Thoracic aorta (tissue), 2 donors: ENCODE data around the gene HEATR5A. TPM values are rescaled to one million over a fixed set of nuclear protein-coding genes. Genes with fewer than 3 reads are reported as not detected.
"Not testable (repeated sequence)": the region's sequence is repeated elsewhere in the genome, so short reads cannot be mapped to it uniquely, and the experiment has no call there.

Experiments
- ATAC-seq: fragments of 150-250 bp; one replicate; pipeline ENCODE4 v1.8.0; 2017; ENCODE audit warnings: low read depth; ENCODE audit not compliant: insufficient number of reproducible peaks, low FRiP score
- DNase-seq: peaks from one replicate; pipeline ENCODE4 v3.0.0-alpha.2; 2020; ENCODE audit warnings: low spot score
- H3K27ac ChIP-seq, 2 donors: fragments of 200-600 bp; sonication (generic); 1 replicate in 1 of 2; 2 replicates in 1 of 2; pipeline ENCODE4 v1.5.1; 2016; ENCODE audit warnings: mild to moderate bottlenecking in 2 of 2, moderate library complexity in 2 of 2
- H3K27me3 ChIP-seq: fragments of 200-600 bp; sonication (generic); replicated peaks from 2 replicates; pipeline ENCODE4 v1.6.0; 2016; ENCODE audit warnings: mild to moderate bottlenecking; ENCODE audit not compliant: insufficient read depth
- H3K36me3 ChIP-seq: fragments of 200-600 bp; sonication (generic); one replicate; pipeline ENCODE4 v1.5.1; 2016
- H3K4me1 ChIP-seq, 2 donors: fragments of 200-600 bp; sonication (generic); 1 replicate in 1 of 2; 2 replicates in 1 of 2; pipeline versions ENCODE4 v1.5.1 to v1.6.0; 2016; ENCODE audit warnings: low read depth in 2 of 2, mild to moderate bottlenecking in 1 of 2; ENCODE audit not compliant: control insufficient read depth in 1 of 2
- H3K4me3 ChIP-seq: fragments of 200-600 bp; sonication (generic); 2 replicates; pipeline ENCODE4 v1.5.1; 2016; ENCODE audit warnings: mild to moderate bottlenecking
- H3K9me3 ChIP-seq: fragments of 200-600 bp; sonication (generic); 2 replicates; pipeline ENCODE4 v1.5.1; 2016
- total RNA-seq, 2 donors: library from RNA; depleted of rRNA; stranded (reverse); fragments of >200 nt; gene quantifications; one replicate each; pipeline versions ENCODE4 v1.1.0 to v1.2.3, GENCODE V29; 2016
- TF ChIP-seq, protein P1 (sequence below): fragments of 200-600 bp; sonication (generic); IDR thresholded peaks from one replicate; pipeline ENCODE4 v1.5.1; 2019; ENCODE audit warnings: antibody characterized with exemption

The HEATR5A gene
- total RNA-seq, 2 donors from 2014 or later, result 39.1 to 43.6 TPM

DNA sequence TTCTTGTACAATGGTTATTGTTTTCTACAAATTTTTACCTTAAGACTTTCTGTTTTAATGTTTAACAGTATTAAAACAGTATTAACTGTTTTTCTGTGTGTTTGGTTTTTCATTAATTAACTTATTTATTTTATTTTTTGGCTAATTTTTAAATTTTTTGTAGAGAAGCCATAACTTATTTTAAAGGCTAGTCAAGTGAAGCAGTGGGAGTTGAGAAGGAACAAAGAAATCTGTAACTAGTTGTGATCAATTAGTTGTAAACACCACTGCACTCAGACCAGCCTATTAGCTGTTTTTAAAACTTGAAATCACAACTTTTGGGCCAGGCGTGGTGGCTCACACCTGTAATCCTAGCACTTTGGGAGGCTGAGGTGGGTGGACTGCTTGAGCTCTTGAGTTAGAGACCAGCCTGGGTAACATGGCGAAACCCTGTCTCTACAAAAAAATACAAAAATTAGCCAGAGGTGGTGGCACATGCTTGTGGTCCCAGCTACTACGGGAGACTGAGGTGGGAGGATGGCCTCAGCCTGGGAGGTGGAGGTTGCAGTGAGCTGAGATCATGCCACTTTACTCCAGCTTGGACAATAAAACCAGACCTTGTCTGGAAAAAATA is 161.8 kb downstream of the HEATR5A start:
- ATAC-seq (no peak), DNase-seq (no peak)
- TF ChIP-seq, protein P1, sequence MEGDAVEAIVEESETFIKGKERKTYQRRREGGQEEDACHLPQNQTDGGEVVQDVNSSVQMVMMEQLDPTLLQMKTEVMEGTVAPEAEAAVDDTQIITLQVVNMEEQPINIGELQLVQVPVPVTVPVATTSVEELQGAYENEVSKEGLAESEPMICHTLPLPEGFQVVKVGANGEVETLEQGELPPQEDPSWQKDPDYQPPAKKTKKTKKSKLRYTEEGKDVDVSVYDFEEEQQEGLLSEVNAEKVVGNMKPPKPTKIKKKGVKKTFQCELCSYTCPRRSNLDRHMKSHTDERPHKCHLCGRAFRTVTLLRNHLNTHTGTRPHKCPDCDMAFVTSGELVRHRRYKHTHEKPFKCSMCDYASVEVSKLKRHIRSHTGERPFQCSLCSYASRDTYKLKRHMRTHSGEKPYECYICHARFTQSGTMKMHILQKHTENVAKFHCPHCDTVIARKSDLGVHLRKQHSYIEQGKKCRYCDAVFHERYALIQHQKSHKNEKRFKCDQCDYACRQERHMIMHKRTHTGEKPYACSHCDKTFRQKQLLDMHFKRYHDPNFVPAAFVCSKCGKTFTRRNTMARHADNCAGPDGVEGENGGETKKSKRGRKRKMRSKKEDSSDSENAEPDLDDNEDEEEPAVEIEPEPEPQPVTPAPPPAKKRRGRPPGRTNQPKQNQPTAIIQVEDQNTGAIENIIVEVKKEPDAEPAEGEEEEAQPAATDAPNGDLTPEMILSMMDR, result no peak
- Histone ChIP-seq H3K9me3 (no peaks in the 10 kb centered on the region), H3K36me3 (no peaks in the 10 kb centered on the region), H3K27me3 (no peaks in the 10 kb centered on the region), H3K27ac (no peak overlapping the region), H3K4me3 (no peak overlapping the region), H3K4me1 (peaks cover 3 to 19% of the 10 kb centered on the region in 2 donors)

DNA sequence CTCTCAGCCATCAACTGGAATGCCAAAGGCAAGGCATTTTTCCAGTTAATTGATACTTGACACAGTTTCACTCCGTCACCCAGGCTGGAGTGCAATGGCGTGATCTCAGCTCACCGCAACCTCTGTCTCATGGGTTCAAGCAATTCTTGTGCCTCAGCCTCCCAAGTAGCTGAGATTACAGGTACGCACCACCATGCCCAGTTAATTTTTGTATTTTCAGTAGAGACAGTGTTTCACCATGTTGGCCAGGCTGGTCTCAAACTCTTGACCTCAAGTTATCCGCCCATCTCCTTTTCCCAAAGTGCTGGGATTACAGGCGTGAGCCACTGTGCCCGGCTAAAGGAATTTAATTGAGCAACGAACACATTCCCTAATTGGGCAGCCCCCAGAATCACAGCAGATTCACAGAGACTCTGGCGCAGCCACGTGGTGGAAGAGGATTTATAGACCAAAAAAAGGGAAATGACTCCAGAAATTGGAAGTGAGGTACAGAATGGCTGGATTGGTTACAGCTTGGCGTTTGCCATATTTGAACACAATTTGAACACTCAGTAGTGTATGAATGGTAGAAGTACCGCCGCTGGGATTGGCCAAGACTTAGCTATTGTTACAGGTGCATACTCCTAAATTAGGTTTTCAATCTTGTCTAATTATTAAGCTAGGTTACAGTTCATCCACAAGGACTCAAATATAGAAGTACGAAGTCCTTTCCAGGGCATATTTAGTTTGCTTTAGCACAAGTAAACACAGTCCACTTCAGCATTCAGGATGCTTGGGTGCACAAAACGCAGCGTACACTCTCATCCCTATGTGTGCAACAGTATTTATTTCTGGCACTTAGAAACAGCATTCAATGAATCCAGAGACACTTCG is 162.6 kb downstream of the HEATR5A start:
- DNase-seq, H3K36me3 ChIP-seq, H3K27me3 ChIP-seq, H3K27ac ChIP-seq, ATAC-seq, H3K4me3 ChIP-seq, H3K9me3 ChIP-seq: not testable (repeated sequence)
- H3K4me1 ChIP-seq, result peaks cover 0 to 12% of the 10 kb centered on the region in 2 donors

DNA sequence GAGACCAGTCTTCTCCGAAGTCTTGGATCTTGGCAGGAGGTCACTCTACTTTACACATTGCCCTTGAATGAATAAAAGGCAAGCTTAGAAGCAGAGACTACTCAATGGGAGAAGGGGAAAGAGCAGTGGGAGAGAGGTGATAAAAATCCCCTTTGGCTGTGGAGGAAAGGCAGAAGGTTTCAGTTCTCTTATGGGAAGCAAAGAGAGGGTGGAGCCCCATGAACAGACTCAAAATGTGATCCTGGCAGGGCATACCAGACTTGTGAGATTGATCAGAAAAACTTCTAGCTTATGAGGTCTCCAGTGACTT is 163.2 kb downstream of the HEATR5A start:
- no peaks in the 10 kb centered on the region for H3K27me3 ChIP-seq
- no peak overlapping the region for H3K4me3 ChIP-seq

DNA sequence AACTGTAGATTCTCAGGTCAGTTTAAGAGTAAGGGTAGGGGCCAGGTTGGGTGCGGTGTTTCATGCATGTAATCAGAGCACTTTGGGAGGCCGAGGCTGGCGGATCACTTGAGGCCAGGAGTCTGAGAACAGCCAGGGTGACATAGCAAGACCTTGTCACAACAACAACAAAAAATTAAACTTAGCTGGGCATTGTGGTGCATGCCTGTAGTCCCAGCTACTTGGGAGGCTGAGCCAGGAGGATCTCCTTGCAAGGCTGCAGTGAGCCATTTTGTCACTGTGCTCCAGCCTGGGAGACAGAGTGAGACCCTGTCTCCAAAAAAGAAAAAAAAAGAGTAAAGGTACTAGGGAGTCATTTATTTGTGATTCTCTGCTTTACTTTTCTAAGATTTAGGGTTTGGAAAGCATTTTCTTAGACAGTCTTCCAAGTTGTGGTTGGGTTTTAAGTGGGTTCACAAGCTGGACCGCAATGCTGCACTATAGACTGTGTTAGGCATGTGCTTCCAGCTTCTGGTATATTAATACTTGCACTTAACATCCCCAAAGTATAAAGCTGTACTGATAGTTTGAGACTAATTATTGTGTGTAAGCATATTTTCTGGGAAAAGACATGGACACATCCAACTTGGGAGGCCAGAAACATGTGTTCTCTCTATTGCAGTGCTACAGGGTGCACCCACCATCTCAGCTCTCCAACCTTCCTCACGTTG is 163.7 kb downstream of the HEATR5A start:
- ATAC-seq, result no peak
- Histone ChIP-seq H3K9me3 (no peaks in the 10 kb centered on the region), H3K4me1 (peaks cover 0 to under 1% of the 10 kb centered on the region in 2 donors), H3K27ac (no peak overlapping the region), H3K27me3 (no peaks in the 10 kb centered on the region), H3K4me3 (no peak overlapping the region), H3K36me3 (no peaks in the 10 kb centered on the region)
- no peak for DNase-seq
- TF ChIP-seq, protein P1, result no peak

More for the DNA sequence above, 163.2 kb downstream of the HEATR5A start:
- TF ChIP-seq, protein P1, result no peak
- DNase-seq (no peak), ATAC-seq (no peak)
- H3K9me3 ChIP-seq, result no peaks in the 10 kb centered on the region
- no peak overlapping the region for H3K27ac ChIP-seq
- H3K4me1 ChIP-seq, result peaks cover 0 to 6% of the 10 kb centered on the region in 2 donors
- no peaks in the 10 kb centered on the region for H3K36me3 ChIP-seq

DNA sequence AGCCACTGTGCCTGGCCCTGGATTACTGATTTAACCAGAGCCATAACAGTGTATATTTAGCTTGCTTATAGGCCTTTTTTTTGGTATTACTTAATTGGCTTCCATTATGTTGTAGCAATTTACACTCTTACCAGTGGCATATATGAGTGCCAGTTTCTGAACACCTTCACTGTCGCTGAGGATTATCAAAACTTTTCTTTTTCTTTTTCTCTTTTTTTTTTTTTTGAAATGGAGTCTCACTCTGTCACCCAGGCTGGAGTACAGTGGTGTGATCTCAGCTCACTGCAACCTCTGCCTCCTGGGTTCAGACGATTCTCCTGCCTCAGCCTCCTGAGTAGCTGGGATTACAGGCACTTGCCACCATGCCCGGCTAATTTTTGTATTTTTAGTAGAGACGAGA is 164.4 kb downstream of the HEATR5A start:
- DNase-seq, ATAC-seq: not testable (repeated sequence)

DNA sequence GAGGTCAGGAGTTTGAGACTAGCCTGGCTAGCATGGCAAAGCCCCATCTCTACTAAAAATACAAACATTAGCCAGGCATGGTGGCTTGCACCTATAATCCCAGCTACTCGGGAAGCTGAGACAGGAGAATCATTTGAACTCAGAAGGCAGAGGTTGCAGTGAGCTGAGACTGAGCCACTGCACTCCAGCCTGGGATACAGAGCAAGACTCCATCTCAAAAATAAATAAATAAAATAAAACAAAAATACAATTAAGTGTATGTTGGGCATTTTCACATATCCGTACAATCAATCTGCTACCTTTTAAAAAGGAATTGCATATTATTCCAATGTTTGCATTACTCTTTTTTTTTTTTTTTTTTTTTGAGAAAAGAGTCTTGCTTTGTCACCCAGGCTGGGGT is 165.1 kb downstream of the HEATR5A start:
- H3K4me3 ChIP-seq, result no peak overlapping the region
- DNase-seq (no peak), ATAC-seq (no peak)
- no peaks in the 10 kb centered on the region for H3K9me3 ChIP-seq
- H3K4me1 ChIP-seq, result no peaks in the 10 kb centered on the region
- TF ChIP-seq, protein P1, result no peak
- H3K36me3 ChIP-seq, result no peaks in the 10 kb centered on the region
- H3K27me3 ChIP-seq, result no peaks in the 10 kb centered on the region
- no peak overlapping the region for H3K27ac ChIP-seq

More for the DNA sequence above, 164.4 kb downstream of the HEATR5A start:
- H3K36me3 ChIP-seq, H3K4me1 ChIP-seq, H3K27me3 ChIP-seq, H3K9me3 ChIP-seq, H3K4me3 ChIP-seq, H3K27ac ChIP-seq: not testable (repeated sequence)
